CD4-positive, alpha-beta T cell treated with Interleukin-1 beta for 1 hour (primary cell): ENCODE measurements around the gene ANKRD63.

Source experiments
- DNase-seq, 2 donors: peaks; one replicate each; pipeline ENCODE4 v3.0.0-alpha.2; 2020 to 2022

The ANKRD63 gene

DNA sequence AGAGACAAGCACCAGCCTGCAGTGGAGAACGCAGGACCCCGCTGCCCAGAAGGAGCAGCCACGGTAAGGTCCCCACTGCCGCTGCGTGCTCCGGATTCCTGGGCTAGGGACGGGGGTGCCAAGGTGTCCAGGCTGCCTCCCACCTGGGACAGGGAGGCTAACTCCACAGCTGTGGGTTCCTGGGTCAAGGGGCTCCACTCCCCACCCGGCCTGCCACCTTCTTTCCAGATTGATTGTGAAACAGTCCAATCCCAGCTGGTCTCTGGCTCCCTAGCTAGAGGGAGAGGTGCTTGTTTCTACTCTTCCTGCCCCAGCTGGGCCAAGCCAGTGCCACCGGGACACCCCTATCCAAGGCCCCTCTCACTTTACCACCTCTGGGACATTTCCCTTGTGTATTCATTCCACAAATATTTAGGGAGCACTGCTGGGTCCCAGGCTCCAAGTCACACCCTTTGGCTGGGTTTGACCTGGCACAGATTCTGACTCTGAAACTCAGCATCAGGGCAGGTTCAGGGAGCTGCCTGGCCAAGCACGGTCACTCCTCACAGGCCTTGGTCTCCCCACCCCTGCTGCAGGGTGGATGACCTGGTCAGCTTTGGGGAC, 42.1 kb downstream of the ANKRD63 start:
- no peak for DNase-seq

DNA sequence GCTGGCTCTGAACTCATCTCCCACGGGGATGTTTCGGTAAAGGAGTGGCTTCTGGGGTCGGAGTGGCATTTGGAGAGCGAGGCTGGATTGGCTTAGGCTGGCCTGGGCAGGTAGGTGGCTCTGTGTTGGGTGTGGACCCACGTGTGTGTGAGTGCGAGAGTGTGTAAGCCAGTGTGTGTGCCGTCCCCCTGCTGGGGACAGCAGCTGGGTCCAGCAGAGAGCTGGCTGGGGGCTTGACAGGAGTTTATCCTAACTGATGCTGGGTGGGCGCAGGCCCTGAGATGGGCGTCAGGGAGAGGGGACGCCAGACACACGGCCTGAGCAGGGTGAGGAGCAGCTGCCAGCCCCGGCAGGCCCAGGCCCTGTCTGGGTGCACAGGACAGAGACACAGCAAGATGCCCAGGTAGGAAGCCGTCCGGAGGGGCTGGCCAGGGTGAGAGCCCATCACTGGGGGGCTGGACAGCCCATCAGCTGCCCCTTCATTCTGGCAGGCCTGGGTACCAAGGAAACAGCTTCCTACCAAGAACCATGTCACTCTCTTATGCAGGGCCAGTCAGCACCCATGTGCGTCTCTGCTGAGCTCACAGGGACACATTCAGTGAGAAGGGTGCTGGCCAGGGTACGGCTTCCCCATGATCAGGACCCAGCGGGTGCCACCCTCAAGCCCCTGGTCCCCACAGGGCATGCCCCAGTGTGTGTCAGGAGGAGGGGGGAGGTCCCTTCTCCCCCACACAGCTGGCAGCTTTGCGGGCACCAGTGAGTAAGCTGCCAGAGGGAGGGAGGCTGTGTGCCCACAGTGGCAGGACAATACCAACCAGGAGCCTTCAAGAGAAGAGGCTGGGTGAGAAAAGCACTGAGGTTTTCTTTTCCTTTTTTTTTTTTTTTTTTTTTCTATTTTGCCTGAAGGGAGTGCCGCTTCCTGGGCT, 42.9 kb downstream of the ANKRD63 start:
- DNase-seq: no peak

DNA sequence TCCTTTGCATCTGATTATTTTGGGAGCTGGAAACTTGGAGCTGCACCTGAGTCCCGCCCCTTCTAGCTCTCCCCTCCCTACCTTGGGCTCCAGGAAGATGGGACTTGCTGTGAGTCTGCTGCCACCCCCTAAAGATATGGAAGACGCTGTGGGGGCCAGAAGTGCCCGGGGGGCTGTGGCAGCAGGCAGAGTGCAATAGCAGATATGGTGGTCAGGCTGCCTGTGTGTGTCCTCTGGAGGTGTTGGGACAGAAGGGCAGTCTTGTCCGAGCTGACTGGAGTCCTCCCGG, 43.5 kb downstream of the ANKRD63 start:
- DNase-seq: no peak

DNA sequence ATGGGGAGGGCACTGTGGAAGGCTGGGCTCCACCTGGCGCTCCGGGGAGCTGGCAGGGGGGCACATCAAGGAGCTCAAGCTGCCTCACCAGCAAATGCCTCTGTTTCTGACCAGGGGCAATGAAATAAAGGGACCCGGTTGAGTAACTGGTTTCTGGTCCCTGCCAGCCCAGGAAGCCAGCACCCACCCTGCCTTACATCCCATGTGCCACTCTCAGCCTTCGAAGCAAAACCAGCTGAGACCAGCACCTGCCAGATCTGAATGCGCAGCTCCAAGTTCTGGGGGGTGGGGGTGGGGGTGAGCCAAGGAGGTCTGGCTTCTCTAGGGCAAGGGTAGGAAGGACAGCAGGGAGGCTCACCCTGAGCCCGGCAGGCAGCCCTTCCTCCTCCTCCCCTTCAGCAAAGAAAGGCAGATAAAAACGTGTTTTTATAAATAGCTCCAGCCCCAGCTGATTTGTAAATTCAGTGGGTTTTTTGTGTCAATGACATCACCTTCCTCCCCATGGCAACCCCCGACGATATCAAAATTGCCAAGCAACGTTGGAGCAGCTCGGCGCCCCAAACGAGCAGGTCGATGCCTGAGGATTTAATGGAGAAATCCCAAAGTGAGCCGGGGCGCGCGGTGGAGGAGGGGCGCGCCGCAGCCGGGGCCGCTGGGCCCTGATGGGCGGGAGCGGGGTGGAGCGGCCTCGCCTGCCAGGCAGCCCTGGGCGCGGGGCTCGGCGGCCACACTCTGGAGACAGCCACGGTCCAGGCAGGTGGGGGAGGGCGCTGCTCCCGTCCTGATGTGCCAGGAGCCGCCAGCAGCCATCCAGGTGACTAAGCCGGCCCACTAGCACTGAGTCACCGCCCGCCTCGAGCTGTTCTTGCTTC, 44.1 kb downstream of the ANKRD63 start, which contains the start of gene PAK6:
Gene PAK6, plus strand, starts transcription at position 532 of the 872 bp plus-strand sequence. CDS start 25,723 bp downstream, outside the sequence.
- DNase-seq: peak in 1 of 2 donors; percentile 42

DNA sequence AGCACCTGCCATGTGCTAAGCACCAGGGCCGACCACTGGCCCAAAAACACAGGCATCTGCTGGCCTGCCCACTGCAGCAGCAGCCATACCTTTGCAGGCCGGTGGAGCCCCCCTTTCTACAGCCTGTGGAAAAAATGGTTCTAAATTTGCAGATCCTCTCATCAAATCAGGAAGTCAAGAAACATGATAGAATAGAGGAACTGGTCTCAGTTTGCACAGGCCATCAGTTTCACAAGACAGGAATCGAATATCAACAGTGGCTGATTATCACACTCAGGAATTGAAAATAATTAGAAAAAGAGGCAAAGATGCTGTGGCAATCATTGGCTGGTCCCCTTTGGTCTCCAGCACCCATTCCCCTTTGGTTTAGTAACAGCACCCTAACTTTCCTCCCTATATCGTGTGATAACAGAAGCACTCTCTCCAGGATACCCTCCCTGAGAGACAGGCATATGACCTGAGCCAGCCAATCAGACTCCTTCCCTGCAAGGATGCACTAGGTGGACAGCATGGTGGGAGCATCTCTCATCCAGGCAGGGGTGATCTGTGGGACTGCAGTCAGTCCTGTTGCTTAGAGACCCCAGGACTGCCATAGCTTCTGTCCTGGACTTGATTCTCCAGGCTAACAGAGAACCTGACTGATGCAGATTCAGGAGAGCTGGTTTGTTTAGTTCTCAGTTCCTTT, 47.5 kb downstream of the ANKRD63 start:
- no peak for DNase-seq

DNA sequence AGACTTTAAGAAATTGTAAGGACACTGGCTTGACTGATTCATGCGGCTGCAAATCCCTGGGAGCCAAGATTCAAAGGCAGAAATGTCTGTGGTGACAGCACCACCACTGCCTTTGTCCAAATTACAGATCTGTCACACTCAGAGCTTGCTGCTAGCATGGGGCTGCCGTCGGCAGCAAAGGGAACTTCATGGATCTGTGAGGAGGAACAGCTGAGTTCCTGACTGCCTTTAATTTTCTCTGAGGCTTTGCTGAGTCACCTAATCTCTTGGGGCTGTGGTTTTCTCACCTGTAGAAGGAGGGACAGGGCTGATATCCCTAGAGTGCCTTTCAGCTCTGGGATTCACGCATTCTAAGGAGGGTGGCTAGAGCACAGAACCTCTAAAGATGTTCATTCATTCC, 48.1 kb downstream of the ANKRD63 start:
- no peak for DNase-seq

DNA sequence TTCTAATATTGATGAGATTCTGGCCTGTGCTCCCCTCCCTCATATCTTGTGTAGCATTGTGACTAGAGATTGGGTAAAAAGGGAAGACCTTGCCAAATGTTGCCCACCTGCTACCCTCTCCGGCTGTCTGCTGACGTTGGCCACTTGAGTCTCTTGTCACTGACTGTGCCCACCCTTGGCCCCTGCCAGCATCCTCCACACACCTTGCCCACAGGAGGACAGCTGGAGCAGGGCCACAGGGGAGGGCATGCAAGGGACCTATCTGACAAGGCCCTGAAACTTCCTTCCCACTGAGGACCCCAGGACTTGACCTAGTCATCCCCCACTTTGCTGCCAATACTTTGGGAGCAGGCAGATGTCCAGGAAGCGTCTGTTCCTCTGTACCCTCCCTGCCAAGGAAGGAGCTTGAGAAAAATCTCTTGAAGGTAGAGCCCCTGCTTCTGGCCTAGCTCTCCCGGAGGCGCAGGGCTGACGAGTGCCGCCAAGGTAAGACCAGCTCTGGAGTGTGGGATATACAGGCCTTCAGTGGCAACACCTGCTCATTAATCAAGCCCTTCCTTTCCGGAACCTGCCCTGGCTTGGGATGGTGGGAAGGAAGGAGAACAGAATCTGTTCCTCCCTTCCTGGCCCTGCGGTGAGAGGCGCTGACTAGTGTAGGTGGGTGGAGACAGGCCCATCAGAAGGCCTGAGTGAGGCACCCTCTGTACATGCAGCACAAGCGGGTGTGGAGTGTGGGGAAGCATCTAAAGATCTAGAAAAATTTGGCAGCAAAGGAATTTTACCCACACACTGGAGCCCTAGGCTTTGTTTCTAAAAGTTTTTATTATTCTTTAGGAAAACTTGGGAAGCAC, 48.9 kb downstream of the ANKRD63 start:
- DNase-seq: no peak

DNA sequence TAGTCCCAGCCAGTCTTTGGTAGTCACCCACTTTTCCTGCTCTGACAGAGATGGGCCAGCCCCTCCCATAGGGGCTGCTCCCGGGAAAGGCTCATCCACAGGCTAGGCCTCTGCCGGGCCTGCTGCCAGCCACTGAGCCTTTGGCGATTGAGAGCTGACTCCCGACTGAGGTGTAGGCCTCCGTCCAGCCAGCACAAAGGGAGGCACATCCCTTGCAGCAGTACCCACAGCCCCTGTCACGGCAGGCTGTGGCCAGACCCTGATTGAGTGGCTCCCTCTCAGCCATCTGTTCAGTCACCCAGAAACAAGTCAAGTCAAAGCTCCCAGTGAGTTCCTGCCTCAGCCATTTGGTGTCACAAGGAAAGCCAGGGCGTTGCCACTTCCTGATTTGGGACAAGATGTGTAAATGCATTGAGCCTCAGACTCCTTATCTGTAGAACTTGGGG, 50.2 kb downstream of the ANKRD63 start:
- no peak for DNase-seq
